HCT116 (cell line): ENCODE measurements around the gene ADAM17. TPM values are rescaled to one million over a fixed set of nuclear protein-coding genes. Genes with fewer than 3 reads are reported as not detected.
"Not testable (repeated sequence)": the region's sequence is repeated elsewhere in the genome, so short reads cannot be mapped to it uniquely, and the experiment has no call there.

Source experiments
- ATAC-seq: fragments of 200-7000 bp; cut with Tn5 transposase; 2 replicates; pipeline ENCODE4 v1.9.1; 2020; ENCODE audit warnings: mild to moderate bottlenecking, moderate library complexity
- BruUV-seq: library from RNA; stranded (reverse); fragments of 400-500 nt; replicated peaks from 2 replicates; lab custom pipeline; 2021; lab: Mats Ljungman, UMichigan
- CTCF ChIA-PET: fragments of 300-600 bp; sonication (Branson Sonifier 250); formaldehyde crosslinking; loops from one replicate; lab custom pipeline; 2021; ENCODE audit warnings: antibody characterized with exemption; lab: Charles Lee
- POLR2A ChIA-PET: fragments of 300-600, 350-600 bp; sonication (Branson Sonifier 250); formaldehyde crosslinking; loops from one replicate; lab custom pipeline; 2021; ENCODE audit warnings: antibody characterized with exemption; lab: Charles Lee
- RAD21 ChIA-PET, 2 experiments: fragments of 300-600 bp; sonication (Branson Sonifier 250); formaldehyde crosslinking; loops; one replicate each; lab custom pipeline; 2023; ENCODE audit warnings: low total read pairs in 2 of 2; ENCODE audit not compliant: uncharacterized antibody in 2 of 2, unreplicated experiment in 2 of 2, low non-redundant PET in 1 of 2; lab: Charles Lee
- DNase-seq: peaks from one replicate; pipeline ENCODE4 v3.0.0-alpha.2; 2010; ENCODE audit warnings: low read depth, low spot score
- H2AFZ ChIP-seq: fragments of 200-600 bp; shearing (Covaris generic), sonication (generic); 2 replicates; pipeline ENCODE4 v1.6.1; 2017; ENCODE audit warnings: low read depth, mixed run types, mixed read lengths, antibody characterized with exemption, low read length; ENCODE audit not compliant: poor library complexity, severe bottlenecking
- H3K27ac ChIP-seq: 2 replicates; pipeline ENCODE4 v1.5.1; 2012; ENCODE audit warnings: low read depth, low read length
- H3K27me3 ChIP-seq: fragments of 200-600 bp; sonication (generic); 2 replicates; pipeline ENCODE4 v1.6.1; 2016; ENCODE audit warnings: mixed run types, low read length, mixed read lengths; ENCODE audit not compliant: insufficient read depth
- H3K36me3 ChIP-seq, 2 experiments: fragments of 200-500 bp in 1 of 2; fragments of 200-600 bp in 1 of 2; sonication (Bioruptor generic) in 1 of 2; sonication (generic) in 1 of 2; 2 replicates each; pipeline versions ENCODE4 v1.5.1 to v1.6.1; 2014 to 2016; ENCODE audit warnings: low read length in 2 of 2, inconsistent platforms in 1 of 2, mixed read lengths in 1 of 2, mixed run types in 1 of 2; ENCODE audit not compliant: insufficient read depth in 2 of 2, control insufficient read depth in 1 of 2
- H3K4me1 ChIP-seq, 2 experiments: fragments of 200-600 bp in 1 of 2; sonication (generic) in 1 of 2; 2 replicates each; pipeline versions ENCODE4 v1.5.1 to v1.6.1; 2012 to 2017; ENCODE audit warnings: low read length in 2 of 2, inconsistent platforms in 1 of 2, mild to moderate bottlenecking in 1 of 2, mixed read lengths in 1 of 2, mixed run types in 1 of 2, moderate library complexity in 1 of 2; ENCODE audit not compliant: insufficient read depth in 2 of 2, control insufficient read depth in 1 of 2
- H3K4me2 ChIP-seq: fragments of 200-600 bp; sonication (generic); 2 replicates; pipeline ENCODE4 v1.6.1; 2017; ENCODE audit warnings: mixed run types, low read length, mixed read lengths
- H3K4me3 ChIP-seq, 2 experiments: fragments of 200-600 bp in 1 of 2; sonication (generic) in 1 of 2; replicated peaks in 1 of 2; 2 replicates each; pipeline ENCODE4 v1.5.1; 2011 to 2016; ENCODE audit warnings: low read length in 2 of 2, control low read depth in 1 of 2, low read depth in 1 of 2, mild to moderate bottlenecking in 1 of 2, mixed read lengths in 1 of 2, mixed run types in 1 of 2
- H3K79me2 ChIP-seq: fragments of 200-600 bp; sonication (generic); 2 replicates; pipeline ENCODE4 v1.6.1; 2017; ENCODE audit warnings: mild to moderate bottlenecking, mixed run types, low read length, moderate library complexity, mixed read lengths; ENCODE audit not compliant: insufficient read depth
- H3K9ac ChIP-seq: fragments of 200-600 bp; sonication (generic); 2 replicates; pipeline ENCODE4 v1.6.1; 2016; ENCODE audit warnings: low read length, mixed read lengths
- H3K9me2 ChIP-seq: fragments of 200-600 bp; sonication (generic), shearing (Covaris generic); 2 replicates; pipeline ENCODE4 v1.6.1; 2017; ENCODE audit warnings: mixed run types, mild to moderate bottlenecking, moderate library complexity; ENCODE audit not compliant: insufficient read depth
- H3K9me3 ChIP-seq, 2 experiments: fragments of 200-500 bp in 1 of 2; fragments of 200-600 bp in 1 of 2; sonication (Bioruptor generic) in 1 of 2; sonication (generic) in 1 of 2; 2 replicates each; pipeline ENCODE4 v1.6.1; 2014 to 2017; ENCODE audit warnings: low read length in 2 of 2, mixed read lengths in 2 of 2, inconsistent platforms in 1 of 2, low read depth in 1 of 2, mild to moderate bottlenecking in 1 of 2, mixed run types in 1 of 2, moderate library complexity in 1 of 2; ENCODE audit not compliant: control insufficient read depth in 1 of 2, insufficient read depth in 1 of 2
- H4K20me1 ChIP-seq: fragments of 200-600 bp; sonication (generic), shearing (Covaris generic); 2 replicates; pipeline ENCODE4 v1.6.1; 2017; ENCODE audit warnings: mixed run types, mild to moderate bottlenecking, moderate library complexity; ENCODE audit not compliant: insufficient read depth
- FOSL1 ChIP-seq: IDR thresholded peaks from 2 replicates; pipeline ENCODE4 v1.6.1; 2012; ENCODE audit warnings: low read depth
- POLR2A ChIP-seq: IDR thresholded peaks from 2 replicates; pipeline ENCODE4 v1.7.0; 2011; ENCODE audit warnings: borderline replicate concordance; ENCODE audit not compliant: insufficient read depth, insufficient read length; ENCODE audit errors: extremely low read depth
- SP1 ChIP-seq: IDR thresholded peaks from 2 replicates; pipeline ENCODE4 v1.6.1; 2012; ENCODE audit warnings: low read depth
- TCF7L2 ChIP-seq: IDR thresholded peaks from 2 replicates; pipeline ENCODE4 v1.7.0; 2011; ENCODE audit warnings: borderline replicate concordance, inconsistent platforms; ENCODE audit not compliant: insufficient read depth, insufficient read length; ENCODE audit errors: extremely low read depth
- YY1 ChIP-seq: IDR thresholded peaks from 2 replicates; pipeline ENCODE4 v1.6.1; 2011; ENCODE audit warnings: low read length, low read depth, moderate library complexity, mild to moderate bottlenecking; ENCODE audit not compliant: insufficient replicate concordance; ENCODE audit errors: extremely low read depth
- intact Hi-C: fragments of 100-400 bp; cut with micrococcal nuclease; formaldehyde crosslinking; loops from 2 replicates; pipeline ENCODE4 v1.10.0; 2022
- total RNA-seq: library from RNA; stranded (reverse); gene quantifications from one replicate; pipeline ENCODE4 v1.2.1, GENCODE V29; 2021; ENCODE audit not compliant: unreplicated experiment
- TF ChIP-seq, protein P1 (sequence below), 3 experiments: fragments of 200-600 bp in 1 of 3; sonication (generic) in 1 of 3; IDR thresholded peaks in 2 of 3; conservative IDR thresholded peaks in 1 of 3; 2 replicates each; pipeline ENCODE4 v1.5.1; 2012 to 2017; ENCODE audit warnings: low read depth in 2 of 3, low read length in 2 of 3, antibody characterized with exemption in 1 of 3, borderline replicate concordance in 1 of 3, control low read depth in 1 of 3, mild to moderate bottlenecking in 1 of 3, mixed read lengths in 1 of 3, mixed run types in 1 of 3, moderate library complexity in 1 of 3; ENCODE audit not compliant: insufficient read depth in 1 of 3

Gene ADAM17
- total RNA-seq, 1 experiment from 2014 or later: 39.2 TPM

DNA sequence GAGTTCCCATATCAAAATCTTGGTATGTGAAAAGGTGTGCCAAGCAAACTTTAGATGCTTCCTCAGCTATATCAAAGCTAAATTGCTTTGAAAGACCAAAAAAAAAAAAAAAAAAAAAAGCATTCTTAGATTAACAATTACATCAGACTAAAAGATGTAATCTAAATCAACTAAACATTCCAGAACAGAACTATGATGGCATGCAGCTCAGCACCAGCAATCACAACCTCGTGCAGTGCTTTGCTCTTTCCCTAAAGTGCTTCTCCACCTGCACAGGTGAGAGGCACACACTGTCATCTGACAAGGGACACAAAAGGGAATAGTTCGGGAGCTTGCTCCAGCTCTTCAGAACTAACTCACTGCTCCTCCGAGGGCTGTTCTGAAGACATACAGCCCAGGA is 37.5 kb downstream of the ADAM17 start (continued):
- TF ChIP-seq, protein P1, sequence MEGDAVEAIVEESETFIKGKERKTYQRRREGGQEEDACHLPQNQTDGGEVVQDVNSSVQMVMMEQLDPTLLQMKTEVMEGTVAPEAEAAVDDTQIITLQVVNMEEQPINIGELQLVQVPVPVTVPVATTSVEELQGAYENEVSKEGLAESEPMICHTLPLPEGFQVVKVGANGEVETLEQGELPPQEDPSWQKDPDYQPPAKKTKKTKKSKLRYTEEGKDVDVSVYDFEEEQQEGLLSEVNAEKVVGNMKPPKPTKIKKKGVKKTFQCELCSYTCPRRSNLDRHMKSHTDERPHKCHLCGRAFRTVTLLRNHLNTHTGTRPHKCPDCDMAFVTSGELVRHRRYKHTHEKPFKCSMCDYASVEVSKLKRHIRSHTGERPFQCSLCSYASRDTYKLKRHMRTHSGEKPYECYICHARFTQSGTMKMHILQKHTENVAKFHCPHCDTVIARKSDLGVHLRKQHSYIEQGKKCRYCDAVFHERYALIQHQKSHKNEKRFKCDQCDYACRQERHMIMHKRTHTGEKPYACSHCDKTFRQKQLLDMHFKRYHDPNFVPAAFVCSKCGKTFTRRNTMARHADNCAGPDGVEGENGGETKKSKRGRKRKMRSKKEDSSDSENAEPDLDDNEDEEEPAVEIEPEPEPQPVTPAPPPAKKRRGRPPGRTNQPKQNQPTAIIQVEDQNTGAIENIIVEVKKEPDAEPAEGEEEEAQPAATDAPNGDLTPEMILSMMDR (IDR thresholded peaks at IDR 0.05 in 2 of 3, conservative IDR thresholded peaks at IDR 0.05 in 1 of 3; ENCODE audit: borderline replicate concordance in 1 of 3, insufficient read depth in 1 of 3, low read depth in 2 of 3, low read length in 2 of 3): no peak
- TF ChIP-seq SP1: no peak

DNA sequence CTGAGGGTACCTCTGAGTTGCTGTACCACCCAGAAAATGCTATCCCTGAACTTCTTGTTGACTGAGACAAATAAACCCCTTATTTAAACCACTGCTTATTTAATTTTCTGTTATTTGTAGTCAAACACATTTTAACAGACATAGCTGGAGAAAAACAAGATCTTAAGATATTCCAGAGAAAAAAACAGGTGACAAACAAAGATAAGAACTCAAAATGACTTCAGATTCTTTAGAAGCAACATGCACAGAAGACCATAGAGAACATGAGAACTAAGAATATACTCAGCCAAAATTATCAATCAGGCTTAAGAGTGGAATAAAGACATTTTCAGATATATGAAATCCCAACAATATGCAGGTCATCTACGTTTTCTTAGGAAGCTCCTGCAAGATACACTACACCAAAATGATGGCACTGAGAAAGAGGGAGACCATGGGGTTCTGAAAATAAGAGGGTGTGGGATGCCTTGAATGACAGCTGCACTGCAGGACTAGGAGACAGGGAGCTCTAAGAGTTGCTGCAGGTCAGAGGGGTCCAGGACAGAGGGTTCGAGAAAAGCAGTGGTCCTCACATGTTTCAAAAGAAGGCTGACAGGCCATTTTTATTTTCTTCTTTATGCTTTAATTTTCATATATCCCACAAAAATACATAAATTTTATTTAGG is 38.4 kb downstream of the ADAM17 start:
- H2AFZ ChIP-seq: no peak overlapping the region
- H3K4me1 ChIP-seq: no peaks in the 10 kb centered on the region
- no peaks in the 10 kb centered on the region for H4K20me1 ChIP-seq
- no peak overlapping the region for H3K4me2 ChIP-seq
- DNase-seq: no peak
- ATAC-seq: no peak
- no peak overlapping the region for H3K27ac ChIP-seq
- intact Hi-C loops: no loop called here
- no peaks in the 10 kb centered on the region for H3K9me3 ChIP-seq
- H3K4me3 ChIP-seq: no peak overlapping the region
- ChIA-PET CTCF (no interaction called here), POLR2A (no interaction called here), RAD21 (no interaction called here)
- no TSS peak for BruUV-seq
- no peaks in the 10 kb centered on the region for H3K9me2 ChIP-seq
- no peak overlapping the region for H3K9ac ChIP-seq
- H3K79me2 ChIP-seq: no peaks in the 10 kb centered on the region
- H3K27me3 ChIP-seq: no peaks in the 10 kb centered on the region
- H3K36me3 ChIP-seq: peaks cover 11 to 16% of the 10 kb centered on the region in 2 experiments; a peak in 3 of 4 replicates
- TF ChIP-seq YY1 (no peak), TCF7L2 (no peak), POLR2A (no peak), FOSL1 (no peak)

DNA sequence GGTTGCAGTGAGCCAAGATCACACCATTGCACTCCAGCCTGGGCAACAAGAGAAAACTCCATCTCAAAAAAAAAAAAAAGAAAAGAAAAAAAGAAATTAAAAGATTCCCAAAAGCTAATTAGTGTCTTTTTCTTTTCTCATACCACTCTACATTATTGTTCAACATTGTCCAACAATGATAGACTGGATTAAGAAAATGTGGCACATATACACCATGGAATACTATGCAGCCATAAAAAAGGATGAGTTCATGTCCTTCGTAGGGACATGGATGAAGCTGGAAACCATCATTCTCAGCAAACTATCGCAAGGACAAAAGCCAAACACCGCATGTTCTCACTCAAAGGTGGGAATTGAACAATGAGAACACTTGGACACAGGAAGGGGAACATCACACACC is 41.7 kb downstream of the ADAM17 start:
- H3K4me2 ChIP-seq, H3K4me1 ChIP-seq, ATAC-seq, H3K9me3 ChIP-seq, CTCF ChIA-PET, RAD21 ChIA-PET, intact Hi-C loops, H3K79me2 ChIP-seq, H3K4me3 ChIP-seq, H3K27me3 ChIP-seq, H2AFZ ChIP-seq, H3K9ac ChIP-seq, DNase-seq, H4K20me1 ChIP-seq, H3K27ac ChIP-seq, H3K9me2 ChIP-seq, POLR2A ChIA-PET, BruUV-seq: not testable (repeated sequence)
- peaks cover 0 to 11% of the 10 kb centered on the region in 2 experiments; a peak in 2 of 4 replicates for H3K36me3 ChIP-seq
